Neural crest cell (in vitro differentiated cells): ENCODE measurements around the gene ANKRD63. TPM values are rescaled to one million over a fixed set of nuclear protein-coding genes. Genes with fewer than 3 reads are reported as not detected.
A peak's percentile ranks its signal among the peaks of the same experiment; 100 is the strongest.

Experiments used
- DNase-seq: peaks from one replicate; pipeline ENCODE4 v3.0.0; 2021; ENCODE audit warnings: low read depth, mixed read lengths, low spot score
- H3K27ac Mint-ChIP-seq: one replicate; pipeline ENCODE4 v1.8.0; 2021; ENCODE audit warnings: mild to moderate bottlenecking, mixed read lengths; ENCODE audit not compliant: unreplicated experiment
- H3K27me3 Mint-ChIP-seq: 2 replicates; pipeline ENCODE4 v1.8.0; 2021; ENCODE audit warnings: low read depth, mild to moderate bottlenecking, mixed read lengths
- H3K36me3 Mint-ChIP-seq: 2 replicates; pipeline ENCODE4 v1.8.0; 2021; ENCODE audit warnings: low read depth, mild to moderate bottlenecking, mixed read lengths
- H3K4me1 Mint-ChIP-seq: 2 replicates; pipeline ENCODE4 v1.8.0; 2021; ENCODE audit warnings: mixed read lengths
- H3K4me3 Mint-ChIP-seq: one replicate; pipeline ENCODE4 v1.8.0; 2021; ENCODE audit warnings: mild to moderate bottlenecking, mixed read lengths
- H3K9me3 Mint-ChIP-seq: 2 replicates; pipeline ENCODE4 v1.8.0; 2021; ENCODE audit warnings: mixed read lengths
- CTCF ChIP-seq: fragments of 200-600 bp; sonication (generic); conservative IDR thresholded peaks from 2 replicates; pipeline ENCODE4 v1.5.0; 2021; ENCODE audit warnings: antibody characterized with exemption, mild to moderate bottlenecking
- total RNA-seq: library from RNA; stranded (reverse); gene quantifications from 2 replicates; pipeline ENCODE4 v1.2.1, GENCODE V29; 2021

ANKRD63 gene
- total RNA-seq, 1 donor from 2014 or later, result not detected

GRCh38 chr15:40296561-40297230, 13.8 kb upstream of the ANKRD63 start:
- peaks cover 19% of the 10 kb centered on the region for H3K4me1 Mint-ChIP-seq
- H3K27ac Mint-ChIP-seq, result no peak overlapping the region
- no peak for DNase-seq
- peaks cover 8% of the 10 kb centered on the region for H3K9me3 Mint-ChIP-seq
- peak overlapping the region; percentile 38 for H3K4me3 Mint-ChIP-seq
- peaks cover 5% of the 10 kb centered on the region for H3K27me3 Mint-ChIP-seq
- H3K36me3 Mint-ChIP-seq, result peaks cover 10% of the 10 kb centered on the region
- TF ChIP-seq CTCF, result no peak

GRCh38 chr15:40295877-40296560, 13.2 kb upstream of the ANKRD63 start:
- H3K27me3 Mint-ChIP-seq, result peaks cover 6% of the 10 kb centered on the region
- no peak overlapping the region for H3K4me3 Mint-ChIP-seq
- DNase-seq, result no peak
- peaks cover 8% of the 10 kb centered on the region for H3K9me3 Mint-ChIP-seq
- H3K4me1 Mint-ChIP-seq, result peaks cover 19% of the 10 kb centered on the region
- H3K27ac Mint-ChIP-seq, result no peak overlapping the region
- no peak for TF ChIP-seq CTCF
- peaks cover 10% of the 10 kb centered on the region for H3K36me3 Mint-ChIP-seq

- Mint-ChIP-seq H3K27ac (no peak overlapping the region), H3K27me3 (peaks cover 8% of the 10 kb centered on the region), H3K4me1 (peaks cover 23% of the 10 kb centered on the region), H3K4me3 (no peak overlapping the region), H3K36me3 (peaks cover 10% of the 10 kb centered on the region), H3K9me3 (peaks cover 8% of the 10 kb centered on the region)
- no peak for DNase-seq
- TF ChIP-seq CTCF, result no peak
Observed at GRCh38 chr15:40295297-40295696, 12.4 kb upstream of the ANKRD63 start.

GRCh38 chr15:40293905-40294895, 11.3 kb upstream of the ANKRD63 start:
- H3K27me3 Mint-ChIP-seq, result peaks cover 16% of the 10 kb centered on the region
- no peak overlapping the region for H3K4me3 Mint-ChIP-seq
- peaks cover 31% of the 10 kb centered on the region for H3K4me1 Mint-ChIP-seq
- H3K27ac Mint-ChIP-seq, result peak overlapping the region; percentile 62
- H3K36me3 Mint-ChIP-seq, result peaks cover 4% of the 10 kb centered on the region
- no peak for TF ChIP-seq CTCF
- peaks cover 2% of the 10 kb centered on the region for H3K9me3 Mint-ChIP-seq
- DNase-seq, result peak; percentile 39

GRCh38 chr15:40293006-40293405, 10.1 kb upstream of the ANKRD63 start:
- TF ChIP-seq CTCF, result no peak
- Mint-ChIP-seq H3K27ac (no peak overlapping the region), H3K4me3 (peak overlapping the region; percentile 55), H3K9me3 (no peaks in the 10 kb centered on the region), H3K4me1 (peaks cover 31% of the 10 kb centered on the region), H3K27me3 (peaks cover 16% of the 10 kb centered on the region), H3K36me3 (no peaks in the 10 kb centered on the region)
- no peak for DNase-seq
